ENCODE results near the gene PPP1R1C.
"Not testable (repeated sequence)": the region's sequence is repeated elsewhere in the genome, so short reads cannot be mapped to it uniquely, and the experiment has no call there.

Gene PPP1R1C

DNA sequence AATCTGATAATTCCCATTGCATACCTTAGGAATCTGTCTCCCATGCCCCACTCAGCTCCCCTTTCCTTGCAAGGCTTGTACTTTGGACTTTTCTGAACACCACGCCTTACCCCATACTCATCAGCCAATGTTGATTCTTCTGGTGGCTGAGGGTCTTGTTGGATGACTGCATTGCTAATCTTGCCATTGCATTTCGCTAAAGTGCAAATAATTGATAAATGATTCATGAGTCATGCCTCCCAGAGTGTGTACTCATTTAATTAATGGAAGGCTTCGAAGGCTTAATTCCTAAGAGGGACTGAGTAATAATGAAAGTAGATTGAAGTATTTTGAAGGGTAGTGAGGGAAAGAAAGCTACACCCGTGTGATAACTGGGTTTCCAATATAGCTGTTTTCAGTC is 28.0 kb upstream of the PPP1R1C start:
- TF ChIP-seq CTCF (conservative IDR thresholded peaks at IDR 0.05; ENCODE audit: low read depth, low read length) = no peak
- DNase-seq (ENCODE audit: low read depth) = no peak

GRCh38 chr2:181958726-181959125 is 26.9 kb upstream of the PPP1R1C start:
- H3K4me3 ChIP-seq (ENCODE audit: low read depth, low read length) = no peak overlapping the region
- DNase-seq (ENCODE audit: low read depth) = no peak
- no peak for TF ChIP-seq CTCF (conservative IDR thresholded peaks at IDR 0.05; ENCODE audit: low read depth, low read length)

More for the DNA sequence above, 28.0 kb upstream of the PPP1R1C start:
- no peak overlapping the region for H3K4me3 ChIP-seq (ENCODE audit: low read depth, low read length)

DNA sequence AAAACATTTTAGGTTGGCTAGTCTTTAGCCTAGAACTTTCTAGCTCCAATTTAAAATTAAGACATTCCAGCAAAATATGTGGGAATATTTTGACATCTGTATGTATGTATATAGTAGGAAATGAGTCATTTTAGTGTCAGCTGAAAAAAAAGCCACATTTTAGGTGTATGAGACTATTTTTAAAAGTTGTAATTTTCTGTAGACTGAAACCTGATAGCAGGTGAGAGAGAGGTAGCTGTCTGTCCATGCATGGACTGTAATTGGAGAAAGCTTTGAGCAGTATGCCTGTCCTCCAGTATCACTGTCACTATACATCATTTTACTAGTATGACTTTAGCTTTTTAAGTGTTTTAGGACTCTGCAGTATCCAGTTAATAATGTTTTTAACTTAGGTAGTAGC is 26.1 kb upstream of the PPP1R1C start:
- DNase-seq (ENCODE audit: low read depth) = peak; percentile 23
- no peak overlapping the region for H3K4me3 ChIP-seq (ENCODE audit: low read depth, low read length)
- TF ChIP-seq CTCF (conservative IDR thresholded peaks at IDR 0.05; ENCODE audit: low read depth, low read length) = no peak

GRCh38 chr2:181961167-181961566 is 24.5 kb upstream of the PPP1R1C start:
- DNase-seq (ENCODE audit: low read depth); H3K4me3 ChIP-seq (ENCODE audit: low read depth, low read length): not testable (repeated sequence)

DNA sequence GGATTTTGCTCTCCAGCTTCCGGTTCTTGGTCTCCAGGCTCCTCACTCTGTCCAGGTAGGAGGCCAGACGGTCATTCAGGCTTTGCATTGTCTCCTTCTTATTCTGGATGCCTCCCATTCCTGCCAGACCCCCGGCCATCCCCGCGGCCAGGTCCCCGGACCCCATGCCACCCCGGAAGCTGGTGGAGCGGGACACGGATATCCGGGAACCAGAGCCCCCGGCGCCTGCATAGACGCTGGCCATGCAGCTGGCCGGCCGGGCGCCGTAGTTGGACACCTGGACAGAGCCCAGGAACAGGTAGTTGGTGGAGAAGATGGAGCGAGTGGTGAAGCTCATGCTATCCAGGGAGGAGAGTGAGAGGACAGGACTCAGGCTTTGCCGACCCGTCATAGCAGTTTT is 23.5 kb upstream of the PPP1R1C start:
- TF ChIP-seq CTCF (conservative IDR thresholded peaks at IDR 0.05; ENCODE audit: low read depth, low read length) = no peak
- no peak for DNase-seq (ENCODE audit: low read depth)
- no peak overlapping the region for H3K4me3 ChIP-seq (ENCODE audit: low read depth, low read length)

DNA sequence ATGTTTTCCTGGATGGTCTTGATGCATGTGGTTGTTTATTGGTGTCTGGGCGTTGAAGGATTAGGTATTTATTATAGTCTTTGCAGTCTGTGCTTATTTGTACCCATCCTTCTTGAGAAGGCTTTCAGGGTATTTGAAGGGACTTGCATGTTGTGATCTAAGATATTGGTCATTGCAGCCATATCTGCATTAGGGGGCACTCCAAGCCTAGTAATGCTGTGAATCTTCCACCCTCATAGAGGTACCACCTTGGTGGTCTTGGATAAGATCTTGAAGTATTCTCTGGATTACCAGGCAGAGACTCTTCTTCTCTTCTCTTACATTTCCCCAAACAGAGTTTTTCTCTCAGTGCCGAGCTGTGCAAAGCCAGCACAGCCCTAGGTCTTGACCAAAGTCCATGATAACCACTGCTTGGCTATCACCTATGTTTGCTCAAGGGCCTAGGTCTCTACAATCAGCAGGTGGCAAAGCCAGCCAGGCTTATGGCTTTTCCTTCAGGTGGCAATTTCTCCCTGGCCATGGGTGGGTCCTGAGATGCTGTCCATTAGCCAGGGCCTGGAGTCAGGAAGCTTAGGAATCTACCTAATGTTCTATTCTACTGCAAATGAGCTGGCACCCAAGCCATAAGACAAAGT is 15.4 kb upstream of the PPP1R1C start:
- TF ChIP-seq CTCF (conservative IDR thresholded peaks at IDR 0.05; ENCODE audit: low read depth, low read length) = peak; percentile 23
- peak; percentile 11 for DNase-seq (ENCODE audit: low read depth)
- no peak overlapping the region for H3K4me3 ChIP-seq (ENCODE audit: low read depth, low read length)

- TF ChIP-seq CTCF (conservative IDR thresholded peaks at IDR 0.05; ENCODE audit: low read depth, low read length) = no peak
- H3K4me3 ChIP-seq (ENCODE audit: low read depth, low read length) = no peak overlapping the region
- DNase-seq (ENCODE audit: low read depth) = no peak
These were observed 14.6 kb upstream of the PPP1R1C start for GRCh38 chr2:181971032-181971431.
